Cardiac septum (tissue), 1 donor: ENCODE data around the gene QRICH1. TPM values are rescaled to one million over a fixed set of nuclear protein-coding genes. Genes with fewer than 3 reads are reported as not detected.

Source experiments
- DNase-seq: peaks from one replicate; pipeline ENCODE4 v3.0.0-alpha.2; 2020; ENCODE audit warnings: low spot score
- intact Hi-C: fragments of 100-400 bp; cut with DNase I; formaldehyde crosslinking; loops from one replicate; pipeline ENCODE4 v1.14.0; 2022
- total RNA-seq: library from RNA; stranded (reverse); fragmentation: NEBNext Ultra II Directional; extraction: Animal tissue kit (Norgen Biotek cat#: 25700); gene quantifications from one replicate; pipeline ENCODE4 v1.2.1, GENCODE V29; 2021
- donor health status: DM: no; HTN: no; CAD: no.

The QRICH1 gene
- total RNA-seq, 1 donor from 2014 or later, result 54.5 TPM

- no peak for DNase-seq
- intact Hi-C loops, result no loop called here
Measured at GRCh38 chr3:49057268-49057667, 36.6 kb downstream of the QRICH1 start.

- intact Hi-C loops, result no loop called here
Measured at GRCh38 chr3:49054344-49054862, 39.5 kb downstream of the QRICH1 start.

GRCh38 chr3:49053543-49053942 lies 40.3 kb downstream of the QRICH1 start:
- intact Hi-C loops, result no loop called here
- no peak for DNase-seq

More at GRCh38 chr3:49054344-49054862, 39.5 kb downstream of the QRICH1 start:
- DNase-seq, result no peak

- intact Hi-C loops, result no loop called here
- no peak for DNase-seq
Measured at GRCh38 chr3:49035281-49035680, 58.6 kb downstream of the QRICH1 start.

- intact Hi-C loops, result no loop called here
- no peak for DNase-seq
Measured at GRCh38 chr3:49034650-49035049, 59.2 kb downstream of the QRICH1 start.

GRCh38 chr3:49032646-49033304 lies 61.1 kb downstream of the QRICH1 start:
- no peak for DNase-seq
- intact Hi-C loops, result no loop called here

- intact Hi-C loops, result no loop called here
- DNase-seq, result no peak
Measured at GRCh38 chr3:49030321-49030720, 63.5 kb downstream of the QRICH1 start.

GRCh38 chr3:49029563-49029884 lies 64.3 kb downstream of the QRICH1 start:
- intact Hi-C loops, result loop anchor here (5.0 kb wide), 1 partner anchor 63 kb away; the partner anchor contains the start of gene QRICH1
- no peak for DNase-seq

- intact Hi-C loops, result loop anchor here (5.0 kb wide), 1 partner anchor 63 kb away; the partner anchor contains the start of gene QRICH1
Measured at GRCh38 chr3:49028673-49029562, 65.0 kb downstream of the QRICH1 start, which contains the start of gene IMPDH2. IMPDH2 (minus strand) TSS chr3:49029398; CDS start chr3:49029350, 48 bp downstream.

GRCh38 chr3:49028298-49028672 lies 65.6 kb downstream of the QRICH1 start:
- DNase-seq, result no peak
- intact Hi-C loops, result loop anchor here (5.0 kb wide), 1 partner anchor 64 kb away; the partner anchor contains the start of gene QRICH1

More at GRCh38 chr3:49028673-49029562, 65.0 kb downstream of the QRICH1 start, which contains the start of gene IMPDH2:
- DNase-seq, result peak; percentile 98

- intact Hi-C loops, result loop anchor here (5.0 kb wide), 1 partner anchor 65 kb away; the partner anchor contains the start of gene QRICH1
- DNase-seq, result no peak
Measured at GRCh38 chr3:49027634-49028033, 66.2 kb downstream of the QRICH1 start.

GRCh38 chr3:49026536-49026935 lies 67.3 kb downstream of the QRICH1 start:
- no peak for DNase-seq
- intact Hi-C loops, result loop anchor here (5.0 kb wide), 1 partner anchor 66 kb away; the partner anchor contains the start of gene QRICH1

- intact Hi-C loops, result loop anchor here (5.0 kb wide), 1 partner anchor 66 kb away; the partner anchor contains the start of gene QRICH1
- DNase-seq, result no peak
Measured at GRCh38 chr3:49025793-49026520, 67.9 kb downstream of the QRICH1 start.

- intact Hi-C loops, result loop anchor here (5.0 kb wide), 1 partner anchor 67 kb away; the partner anchor contains the start of gene QRICH1
- DNase-seq, result no peak
Measured at GRCh38 chr3:49025005-49025792, 68.7 kb downstream of the QRICH1 start.

GRCh38 chr3:49024449-49024848 lies 69.4 kb downstream of the QRICH1 start:
- intact Hi-C loops, result no loop called here
- no peak for DNase-seq

- DNase-seq, result no peak
- intact Hi-C loops, result no loop called here
Measured at GRCh38 chr3:49023775-49024174, 70.1 kb downstream of the QRICH1 start.

GRCh38 chr3:49022688-49023171 lies 71.1 kb downstream of the QRICH1 start:
- intact Hi-C loops, result no loop called here
- no peak for DNase-seq
